UCSD-AML1 (cell line): ENCODE results near the gene KLHL18.
"Not testable (repeated sequence)": the region's sequence is repeated elsewhere in the genome, so short reads cannot be mapped to it uniquely, and the experiment has no call there.

Source experiments
- DNase-seq: peaks from one replicate; lab custom pipeline; 2025; ENCODE audit not compliant: unreplicated experiment; lab: John Stamatoyannopoulos, UW

Gene KLHL18

GRCh38 chr3:47273564-47273963, 9.2 kb upstream of the KLHL18 start:
- no peak for DNase-seq

DNA sequence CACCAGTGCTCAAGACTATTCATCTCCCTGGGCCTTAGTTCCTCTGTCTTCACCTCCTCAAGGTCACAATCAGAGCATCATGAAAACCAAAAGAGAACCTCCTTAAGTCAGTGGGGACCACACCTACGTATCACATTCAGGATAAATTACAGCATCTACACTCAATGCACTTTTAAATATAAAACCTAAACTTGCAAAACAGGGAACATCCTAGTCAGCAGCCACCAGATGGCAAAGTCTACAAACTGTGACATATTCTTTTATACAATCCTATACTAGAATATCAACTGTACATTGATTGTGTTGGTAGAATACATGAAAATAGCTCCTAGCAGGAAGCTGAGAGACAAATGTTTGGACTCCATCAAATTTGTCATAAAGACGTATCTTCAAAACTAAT, 8.1 kb upstream of the KLHL18 start:
- no peak for DNase-seq

- no peak for DNase-seq
These were observed 6.2 kb upstream of the KLHL18 start for GRCh38 chr3:47276558-47276957.

DNA sequence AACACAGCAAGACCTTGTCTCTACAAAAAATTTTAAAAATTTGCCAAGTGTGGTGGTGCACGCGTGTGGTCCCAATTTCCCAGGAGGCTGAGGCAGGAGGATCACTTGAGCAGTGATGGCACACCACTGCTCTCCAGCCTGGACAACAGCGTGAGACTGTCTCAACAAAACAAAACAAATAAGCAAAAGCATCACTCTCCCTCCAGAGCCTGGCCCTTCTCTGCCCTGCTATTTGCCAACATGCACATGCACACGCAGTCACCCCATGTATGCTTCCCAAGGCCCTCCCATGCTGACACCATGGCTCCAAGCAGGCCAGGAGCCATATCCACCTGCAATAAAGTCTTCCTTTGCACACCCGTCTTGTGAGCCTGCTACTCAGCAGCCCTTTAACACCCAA, 2.2 kb upstream of the KLHL18 start:
- no peak for DNase-seq

- no peak for DNase-seq
These were observed 421 bp downstream of the KLHL18 start for GRCh38 chr3:47283193-47283537.

DNA sequence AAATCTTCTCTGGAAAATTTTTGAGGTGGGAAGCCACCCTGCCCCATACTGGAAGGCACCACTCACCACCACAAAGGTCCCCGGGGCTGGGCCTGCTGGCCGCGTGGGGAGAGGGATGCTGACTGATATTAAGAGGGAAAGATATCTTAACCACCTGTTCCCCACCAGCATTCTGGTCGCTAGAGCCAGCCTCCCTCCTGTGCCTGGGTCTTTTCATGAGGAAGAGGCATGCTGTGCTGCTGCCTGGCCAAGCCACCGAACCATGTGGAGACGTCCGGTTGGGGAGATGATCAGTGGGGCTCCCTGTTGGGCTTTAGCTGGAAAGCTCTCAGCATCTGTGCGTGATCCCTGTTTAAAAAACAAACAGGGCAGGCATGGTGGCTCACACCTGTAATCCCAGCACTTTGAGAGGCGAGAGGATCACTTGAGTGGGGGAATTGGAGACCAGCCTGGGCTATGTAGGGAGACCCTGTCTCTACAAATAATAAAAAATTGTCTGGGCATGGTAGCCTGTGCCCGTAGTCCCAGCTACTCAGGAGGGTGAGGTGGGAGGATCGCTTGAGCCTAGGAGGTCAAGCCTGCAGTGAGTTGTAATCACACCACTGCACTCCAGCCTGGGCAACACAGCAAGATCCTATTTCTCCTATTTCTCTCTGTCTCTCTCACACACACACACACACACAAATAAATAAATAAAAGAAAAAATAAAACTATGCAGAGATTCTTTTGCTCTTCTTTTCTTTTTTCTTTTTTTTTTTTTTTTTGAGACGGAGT, 1.0 kb downstream of the KLHL18 start:
- peak; percentile 29 for DNase-seq

- no peak for DNase-seq
These were observed 6.5 kb downstream of the KLHL18 start for GRCh38 chr3:47288966-47289910.

GRCh38 chr3:47291158-47291753, 8.5 kb downstream of the KLHL18 start:
- no peak for DNase-seq

GRCh38 chr3:47291754-47292420, 9.1 kb downstream of the KLHL18 start:
- DNase-seq: not testable (repeated sequence)

GRCh38 chr3:47293822-47294221, 11.1 kb downstream of the KLHL18 start:
- no peak for DNase-seq

GRCh38 chr3:47294392-47294791, 11.6 kb downstream of the KLHL18 start:
- no peak for DNase-seq

GRCh38 chr3:47295322-47295721, 12.6 kb downstream of the KLHL18 start:
- no peak for DNase-seq

DNA sequence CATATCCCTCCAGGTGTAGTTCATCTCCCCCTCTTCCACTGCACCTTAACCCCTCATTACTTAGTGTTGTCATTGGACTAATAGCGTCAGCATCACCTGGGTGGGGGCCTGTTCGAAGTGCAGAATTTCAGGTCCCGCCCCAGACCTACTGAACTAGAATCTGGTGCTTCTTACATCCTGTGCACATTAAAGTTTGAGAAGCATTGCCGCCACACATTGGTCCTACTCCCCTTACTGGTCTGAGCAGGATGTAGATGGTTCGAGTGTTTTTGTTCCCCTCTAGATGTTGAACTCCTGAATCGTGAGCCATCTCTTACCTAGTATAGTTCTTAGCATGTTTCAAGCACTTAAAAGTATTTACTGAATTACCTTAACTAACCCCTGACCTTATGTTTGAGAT, 13.2 kb downstream of the KLHL18 start:
- no peak for DNase-seq

GRCh38 chr3:47296562-47297302, 14.0 kb downstream of the KLHL18 start:
- DNase-seq: peak; percentile 45

DNA sequence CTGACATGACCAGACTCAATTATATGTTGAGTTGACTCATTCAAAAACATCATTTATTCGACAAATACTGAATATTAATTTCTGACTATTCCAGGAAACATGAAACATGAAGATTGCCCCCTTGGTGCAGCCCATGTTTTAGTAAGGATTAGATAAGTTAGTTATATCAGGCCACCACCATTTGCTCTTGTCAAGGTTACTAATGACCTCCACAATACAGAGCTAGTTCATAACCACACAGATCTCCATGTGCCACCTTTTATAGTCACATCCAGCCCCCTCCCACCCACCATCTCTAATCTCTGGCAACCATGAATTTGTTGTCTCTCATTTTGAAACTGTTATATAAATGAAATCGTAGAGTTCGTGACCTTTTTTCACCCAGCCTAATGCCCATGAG, 15.7 kb downstream of the KLHL18 start:
- DNase-seq: no peak

- no peak for DNase-seq
These were observed 16.9 kb downstream of the KLHL18 start for GRCh38 chr3:47299381-47300318.

DNA sequence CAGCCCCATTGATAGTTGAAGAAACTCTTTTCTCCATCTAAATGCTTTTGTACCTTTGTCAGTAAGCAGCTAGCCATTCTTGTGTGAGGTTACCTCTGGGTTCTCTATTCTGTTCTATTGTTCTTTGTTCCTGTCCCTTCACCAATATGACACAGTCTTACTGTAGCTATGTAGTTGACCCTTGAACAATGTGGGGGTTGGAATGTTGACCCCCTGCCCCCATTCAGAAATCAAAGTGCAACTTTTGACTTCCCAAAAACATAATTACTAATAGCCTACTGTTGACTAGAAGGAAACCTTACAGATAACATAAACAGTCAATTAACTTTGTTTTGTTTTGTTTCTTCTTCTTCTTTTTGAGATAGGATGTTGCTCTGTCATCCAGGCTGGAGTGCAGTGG, 18.7 kb downstream of the KLHL18 start:
- no peak for DNase-seq

GRCh38 chr3:47306022-47306421, 23.3 kb downstream of the KLHL18 start:
- DNase-seq: no peak

DNA sequence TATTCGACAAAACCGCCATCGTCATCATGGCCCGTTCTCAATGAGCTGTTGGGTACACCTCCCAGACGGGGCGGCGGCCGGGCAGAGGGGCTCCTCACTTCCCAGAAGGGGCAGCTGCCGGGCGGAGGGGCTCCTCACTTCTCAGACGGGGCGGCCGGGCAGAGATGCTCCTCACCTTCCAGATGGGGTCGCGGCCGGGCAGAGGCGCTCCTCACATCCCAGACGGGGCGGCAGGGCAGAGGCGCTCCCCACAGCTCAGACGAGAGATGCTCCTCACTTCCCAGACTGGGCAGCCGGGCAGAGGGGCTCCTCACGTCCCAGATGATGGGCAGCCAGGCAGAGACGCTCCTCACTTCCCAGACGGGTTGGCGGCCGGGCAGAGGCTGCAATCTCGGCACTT, 26.5 kb downstream of the KLHL18 start:
- not testable (repeated sequence) for DNase-seq
